ENCODE data around the gene SLC1A6.

- TF ChIP-seq TAF1 (IDR thresholded peaks at IDR 0.05; ENCODE audit: low read depth) = no peak
- TF ChIP-seq MAX (IDR thresholded peaks at IDR 0.05) = no peak
- TF ChIP-seq YY1 (IDR thresholded peaks at IDR 0.05; ENCODE audit: low read depth) = no peak
- no peak for TF ChIP-seq EP300 (IDR thresholded peaks at IDR 0.05; ENCODE audit: borderline replicate concordance)
- no peak for TF ChIP-seq ZBTB7A (IDR thresholded peaks at IDR 0.05; ENCODE audit: low read depth)
- TF ChIP-seq REST (IDR thresholded peaks at IDR 0.05; ENCODE audit: low read depth) = no peak
- TF ChIP-seq USF1 (IDR thresholded peaks at IDR 0.05) = no peak
- TF ChIP-seq RAD21 (IDR thresholded peaks at IDR 0.05; ENCODE audit: low read depth) = no peak
Observed at GRCh38 chr19:15010501-15011300, 31.0 kb upstream of the SLC1A6 start.
